ENCODE data around the gene JAKMIP2. TPM values are rescaled to one million over a fixed set of nuclear protein-coding genes. Genes with fewer than 3 reads are reported as not detected.

JAKMIP2 gene
- polyA plus RNA-seq, 1 of the 3 experiments (the other 2 are of a cell fraction): 2.1 TPM

GRCh38 chr5:147784146-147784987, 1.8 kb upstream of the JAKMIP2 start:
- no peaks in the 10 kb centered on the region; the same call in 1 of the 2 replicates for H3K79me2 ChIP-seq (ENCODE audit: insufficient read depth)
- no peaks in the 10 kb centered on the region for H3K9me2 ChIP-seq
- no peaks in the 10 kb centered on the region for H3K36me3 ChIP-seq (replicated peaks in 1 of 2; ENCODE audit: control insufficient read depth in 1 of 2, insufficient read depth in 2 of 2, low read length in 1 of 2)
- CTCF ChIA-PET: interaction anchor here (1.5 kb wide), 1 partner anchor 156 kb away, joined by 3 read pairs; no protein-coding TSS in a partner anchor
- H3K9ac ChIP-seq: no peak overlapping the region
- H3K4me2 ChIP-seq: no peak overlapping the region
- H2AFZ ChIP-seq (ENCODE audit: low read depth): no peak overlapping the region
- H3K4me1 ChIP-seq (ENCODE audit: control insufficient read depth in 1 of 2, insufficient read depth in 2 of 2, low read depth in 1 of 2, low read length in 1 of 2): no peaks in the 10 kb centered on the region; a peak in 2 of 4 replicates
- H3K4me3 ChIP-seq (ENCODE audit: low read depth in 2 of 2, low read length in 1 of 2): no peak overlapping the region
- DNase-seq: no peak
- no peaks in the 10 kb centered on the region for H3K9me3 ChIP-seq
- H4K20me1 ChIP-seq (ENCODE audit: insufficient read depth): no peaks in the 10 kb centered on the region
- 73% methylated on average over 8 of the region's 8 CpGs for WGBS (ENCODE audit: low lambda C conversion rate)
- POLR2A ChIA-PET: no interaction called here
- TF ChIP-seq NFIC (IDR thresholded peaks at IDR 0.05; ENCODE audit: borderline replicate concordance): no peak
- no peak for TF ChIP-seq RFX5 (IDR thresholded peaks at IDR 0.05; ENCODE audit: low read length)
- no peak for TF ChIP-seq RAD21 (IDR thresholded peaks at IDR 0.05; ENCODE audit: low read length)
- no peak for TF ChIP-seq EZH2phosphoT487 (IDR thresholded peaks at IDR 0.05; ENCODE audit: borderline replicate concordance, low read depth)
- no peak for TF ChIP-seq RCOR1 (IDR thresholded peaks at IDR 0.05; ENCODE audit: low read length)
- H3K27ac ChIP-seq (ENCODE audit: low read depth in 2 of 2, low read length in 1 of 2): no peak overlapping the region
- no peaks in the 10 kb centered on the region for H3K27me3 ChIP-seq (ENCODE audit: insufficient read depth)
- peaks cover 10% of the 10 kb centered on the region for H3F3A ChIP-seq (replicated peaks; ENCODE audit: insufficient read depth)

- Histone ChIP-seq H3K4me3 (ENCODE audit: low read depth in 2 of 2, low read length in 1 of 2) (peak overlapping the region; percentile 69 to 70), H3K4me2 (peak overlapping the region; percentile 74), H3K27me3 (ENCODE audit: insufficient read depth) (no peaks in the 10 kb centered on the region), H3F3A (replicated peaks; ENCODE audit: insufficient read depth) (peaks cover 10% of the 10 kb centered on the region), H3K9me3 (no peaks in the 10 kb centered on the region), H3K79me2 (ENCODE audit: insufficient read depth) (no peaks in the 10 kb centered on the region; the same call in 1 of the 2 replicates), H4K20me1 (ENCODE audit: insufficient read depth) (no peaks in the 10 kb centered on the region), H3K9ac (peak overlapping the region; percentile 68; the same call in 1 of the 2 replicates), H3K9me2 (no peaks in the 10 kb centered on the region), H3K36me3 (replicated peaks in 1 of 2; ENCODE audit: control insufficient read depth in 1 of 2, insufficient read depth in 2 of 2, low read length in 1 of 2) (no peaks in the 10 kb centered on the region), H3K4me1 (ENCODE audit: control insufficient read depth in 1 of 2, insufficient read depth in 2 of 2, low read depth in 1 of 2, low read length in 1 of 2) (no peaks in the 10 kb centered on the region; a peak in 2 of 4 replicates), H2AFZ (ENCODE audit: low read depth) (peak overlapping the region; percentile 84; the same call in 1 of the 2 replicates), H3K27ac (ENCODE audit: low read depth in 2 of 2, low read length in 1 of 2) (peak overlapping the region in 1 of 2 experiments; percentile 99; a peak in 2 of 4 replicates)
- CTCF ChIA-PET: interaction anchor here (1.0 to 1.8 kb wide), 4 partner anchors 9 to 152 kb away, joined by 4 to 12 read pairs (median 5); no protein-coding TSS in a partner anchor
- no peak for TF ChIP-seq MEF2A (IDR thresholded peaks at IDR 0.05; ENCODE audit: borderline replicate concordance, low read depth)
- no peak for TF ChIP-seq NRF1 (IDR thresholded peaks at IDR 0.05; ENCODE audit: low read depth, low read length)
- TF ChIP-seq CHD2 (IDR thresholded peaks at IDR 0.05; ENCODE audit: low read length, partially characterized antibody): no peak
- no peak for TF ChIP-seq NFIC (IDR thresholded peaks at IDR 0.05; ENCODE audit: borderline replicate concordance)
- TF ChIP-seq ELF1 (IDR thresholded peaks at IDR 0.05): no peak
- TF ChIP-seq FOXJ3 (CRISPR knock-in tag; IDR thresholded peaks at IDR 0.05): no peak
- TF ChIP-seq FOXM1 (IDR thresholded peaks at IDR 0.05; ENCODE audit: low read depth): no peak
- no peak for TF ChIP-seq PBX3 (IDR thresholded peaks at IDR 0.05)
- no peak for TF ChIP-seq REST (IDR thresholded peaks at IDR 0.05; ENCODE audit: low read depth, low read length)
- no peak for TF ChIP-seq RCOR1 (IDR thresholded peaks at IDR 0.05; ENCODE audit: low read length)
- no peak for TF ChIP-seq YY1 (IDR thresholded peaks at IDR 0.05; ENCODE audit: low read depth)
- TF ChIP-seq SMC3 (IDR thresholded peaks at IDR 0.05; ENCODE audit: low read depth, low read length): no peak
- TF ChIP-seq FOSL2 (IDR thresholded peaks at IDR 0.05; ENCODE audit: borderline replicate concordance, low read depth): no peak
- no peak for TF ChIP-seq GATA2 (CRISPR knock-in tag; IDR thresholded peaks at IDR 0.05)
- TF ChIP-seq MAX (IDR thresholded peaks at IDR 0.05; ENCODE audit: low read depth): no peak
- no peak for TF ChIP-seq USF1 (IDR thresholded peaks at IDR 0.05; ENCODE audit: borderline replicate concordance, low read depth)
- no peak for TF ChIP-seq EP300 (IDR thresholded peaks at IDR 0.05; ENCODE audit: borderline replicate concordance in 1 of 2, low read depth in 1 of 2, low read length in 1 of 2)
- POLR2A ChIA-PET: interaction anchor here (0.8 kb wide), 1 partner anchor 153 kb away, joined by 3 read pairs; no protein-coding TSS in a partner anchor
- WGBS (ENCODE audit: low lambda C conversion rate): 36% methylated on average over 5 of the region's 5 CpGs
- DNase-seq: no peak
These were observed 1.5 kb downstream of the JAKMIP2 start for GRCh38 chr5:147780924-147781573.
